Right renal pelvis (tissue), 4 donors: ENCODE measurements around the gene SIDT1. TPM values are rescaled to one million over a fixed set of nuclear protein-coding genes. Genes with fewer than 3 reads are reported as not detected.
"Not testable (repeated sequence)": the region's sequence is repeated elsewhere in the genome, so short reads cannot be mapped to it uniquely, and the experiment has no call there.

Source experiments
- DNase-seq, 4 donors: peaks; one replicate each; pipeline ENCODE4 v3.0.0-alpha.2; 2013; ENCODE audit warnings: low read depth in 4 of 4, low spot score in 3 of 4, missing footprints in 1 of 4
- polyA plus RNA-seq, 4 donors: library from polyadenylated mRNA; unstranded; fragments of 120-200 nt; gene quantifications; one replicate each; pipeline ENCODE4 v1.2.1, GENCODE V29; 2013; ENCODE audit not compliant: insufficient read length in 4 of 4

Gene SIDT1
- polyA plus RNA-seq, 4 donors, result 2.7 to 3.8 (median 3.2) TPM

DNA sequence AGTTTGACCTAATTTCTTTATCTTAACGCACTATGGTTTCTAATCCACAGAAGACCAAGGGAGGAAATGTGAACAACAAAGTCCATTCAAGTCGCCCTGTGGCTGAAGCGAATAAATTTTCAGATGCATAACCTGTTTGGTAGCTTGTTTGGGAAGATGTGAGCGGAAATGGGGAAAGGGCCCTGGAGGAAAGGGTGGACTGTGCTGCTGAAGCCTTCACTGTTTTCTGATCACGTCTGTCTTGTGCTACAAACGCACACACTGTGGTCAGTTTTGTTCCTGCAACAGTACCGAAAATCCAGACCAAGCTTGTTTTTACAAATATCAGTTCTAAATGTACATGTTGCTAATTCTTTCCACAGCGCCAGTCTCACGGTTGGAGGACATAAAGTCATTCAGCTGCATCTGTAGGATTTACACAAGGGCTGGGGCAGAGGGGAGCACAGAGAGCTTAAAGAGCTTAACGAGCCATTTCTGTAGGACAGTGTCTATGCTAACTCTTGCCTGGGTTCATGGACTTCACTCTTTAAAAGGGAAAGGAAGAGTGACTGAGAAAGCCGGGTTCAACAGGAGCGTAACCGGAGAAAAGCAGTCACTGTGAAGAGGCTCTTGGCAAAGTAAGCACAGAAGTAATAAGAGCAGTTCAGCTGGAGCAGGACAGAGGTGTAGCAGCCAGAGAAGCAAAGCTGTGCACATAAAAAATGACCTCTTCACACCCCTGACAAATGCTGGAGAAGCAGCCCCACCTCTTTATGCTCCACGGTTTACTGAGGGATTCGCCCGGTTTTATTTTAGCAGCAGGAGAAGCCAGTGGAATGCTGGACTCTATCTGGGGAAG is 97.4 kb downstream of the SIDT1 start:
- peak; percentile 22 to 60 (median 36) for DNase-seq

DNA sequence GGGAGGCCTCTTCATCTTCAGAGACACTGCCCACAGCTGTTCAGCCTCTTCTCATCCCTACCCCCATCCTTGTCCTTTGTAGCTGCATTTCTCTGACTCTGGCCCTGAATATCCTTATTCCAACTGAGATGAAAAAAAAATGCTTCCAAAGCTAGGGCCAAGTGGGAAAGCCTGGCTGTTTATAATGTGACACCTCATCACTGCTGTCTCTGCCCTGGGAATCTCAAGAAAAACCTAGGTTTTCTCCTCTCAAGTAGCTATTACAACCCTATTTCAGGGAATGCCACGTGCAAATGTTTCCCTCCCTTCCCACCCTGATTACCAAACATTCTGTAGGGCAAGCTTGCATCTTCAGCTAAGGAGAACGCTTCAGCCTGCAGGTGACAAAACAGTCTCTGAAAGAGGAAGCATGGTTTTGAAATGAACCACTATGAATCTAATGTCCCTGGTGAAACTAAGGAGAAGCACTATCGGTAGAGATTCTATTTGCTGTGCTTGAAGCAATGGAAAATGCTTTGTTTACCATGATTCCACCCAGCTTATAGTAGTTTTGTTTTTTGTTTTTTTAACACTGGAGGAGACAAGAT is 98.7 kb downstream of the SIDT1 start:
- no peak for DNase-seq

GRCh38 chr3:113631573-113631972 is 99.2 kb downstream of the SIDT1 start:
- DNase-seq, result no peak

DNA sequence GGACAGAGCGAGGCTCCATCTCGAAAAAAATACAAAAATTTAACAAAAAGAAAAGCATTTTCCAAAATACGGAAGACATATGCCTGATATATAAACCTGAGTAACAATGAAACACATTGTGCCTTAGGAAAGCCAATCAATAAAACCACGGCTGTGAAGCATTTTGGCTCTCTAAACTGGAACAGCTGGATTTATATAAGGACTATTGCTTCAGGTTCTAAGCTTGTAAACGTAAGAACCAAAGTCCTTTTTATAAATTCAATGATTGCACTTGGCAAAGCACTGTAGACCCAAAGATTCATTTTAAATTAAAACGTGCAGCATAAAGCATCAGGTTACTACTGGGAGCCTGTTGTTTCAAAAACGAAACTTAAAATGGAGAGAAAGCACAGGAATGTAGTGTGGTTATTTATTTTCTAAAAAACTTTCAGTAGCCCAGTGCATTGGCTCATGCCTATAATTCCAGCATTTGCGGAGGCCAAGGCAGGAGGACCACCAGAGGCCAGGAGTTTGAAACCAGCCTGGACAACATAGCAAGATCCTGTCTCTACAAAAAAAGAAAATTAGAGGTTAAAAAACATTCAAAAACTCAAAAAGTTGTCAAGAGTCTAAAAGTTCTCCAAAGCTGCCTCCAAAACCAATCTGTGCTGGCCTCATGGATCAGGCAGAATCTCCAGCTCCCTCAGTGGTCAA is 102.6 kb downstream of the SIDT1 start:
- no peak for DNase-seq

DNA sequence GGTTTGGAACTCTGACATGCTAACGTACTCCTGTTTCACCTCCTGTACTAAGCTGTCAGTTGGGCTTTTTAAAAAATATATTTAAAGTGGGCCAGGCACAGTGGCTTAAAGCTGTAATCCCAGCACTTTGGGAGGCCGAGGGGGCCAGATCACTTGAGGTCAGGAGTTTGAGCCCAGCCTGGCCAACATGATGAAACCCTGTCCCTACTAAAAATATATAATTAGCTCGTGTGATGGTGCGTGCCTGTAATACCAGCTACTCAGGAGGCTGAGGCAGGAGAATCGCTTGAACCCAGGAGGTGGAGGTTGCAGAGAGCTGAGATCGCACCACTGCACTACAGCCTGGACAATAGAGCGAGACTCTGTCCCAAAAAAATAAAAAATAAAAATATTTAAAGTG is 103.7 kb downstream of the SIDT1 start:
- not testable (repeated sequence) for DNase-seq

- DNase-seq, result no peak
These were observed 105.4 kb downstream of the SIDT1 start for GRCh38 chr3:113637756-113638155.

DNA sequence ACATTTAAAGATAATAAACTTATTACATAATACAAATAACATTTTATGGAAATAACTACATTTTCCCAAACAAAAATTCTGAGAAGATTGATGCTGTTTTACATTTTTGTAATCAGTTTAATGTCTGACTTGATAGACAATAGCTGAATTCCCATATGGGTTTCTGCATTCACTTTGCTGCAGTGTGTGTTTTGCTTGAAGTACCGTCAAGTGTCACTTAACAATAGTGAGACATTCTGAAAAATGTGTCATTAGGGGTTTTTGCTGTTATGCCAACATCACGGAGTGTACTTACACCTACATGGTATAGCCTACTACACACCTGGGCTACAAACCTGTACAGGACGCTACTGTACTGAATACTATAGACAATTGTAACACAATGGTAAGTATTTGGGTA is 106.6 kb downstream of the SIDT1 start:
- DNase-seq, result no peak

- no peak for DNase-seq
These were observed 111.2 kb downstream of the SIDT1 start for GRCh38 chr3:113643583-113643982.

DNA sequence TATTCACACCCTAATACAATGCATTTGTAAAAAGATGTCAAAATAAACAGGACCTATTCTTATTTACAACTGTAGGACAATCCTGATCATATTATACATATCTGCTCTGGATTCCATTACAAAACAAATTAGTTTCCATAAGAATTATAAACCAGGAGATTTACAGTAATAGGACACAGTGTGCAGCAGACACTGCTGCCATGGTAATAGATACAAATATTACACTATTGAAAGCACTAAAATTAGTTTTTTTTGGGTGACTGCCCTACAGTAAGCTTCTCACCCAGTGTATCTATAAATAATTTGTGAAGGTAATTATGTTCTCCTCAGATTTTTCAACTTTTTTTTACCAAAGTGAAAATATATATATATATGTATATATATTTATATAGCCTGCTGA is 116.2 kb downstream of the SIDT1 start:
- DNase-seq, result no peak

DNA sequence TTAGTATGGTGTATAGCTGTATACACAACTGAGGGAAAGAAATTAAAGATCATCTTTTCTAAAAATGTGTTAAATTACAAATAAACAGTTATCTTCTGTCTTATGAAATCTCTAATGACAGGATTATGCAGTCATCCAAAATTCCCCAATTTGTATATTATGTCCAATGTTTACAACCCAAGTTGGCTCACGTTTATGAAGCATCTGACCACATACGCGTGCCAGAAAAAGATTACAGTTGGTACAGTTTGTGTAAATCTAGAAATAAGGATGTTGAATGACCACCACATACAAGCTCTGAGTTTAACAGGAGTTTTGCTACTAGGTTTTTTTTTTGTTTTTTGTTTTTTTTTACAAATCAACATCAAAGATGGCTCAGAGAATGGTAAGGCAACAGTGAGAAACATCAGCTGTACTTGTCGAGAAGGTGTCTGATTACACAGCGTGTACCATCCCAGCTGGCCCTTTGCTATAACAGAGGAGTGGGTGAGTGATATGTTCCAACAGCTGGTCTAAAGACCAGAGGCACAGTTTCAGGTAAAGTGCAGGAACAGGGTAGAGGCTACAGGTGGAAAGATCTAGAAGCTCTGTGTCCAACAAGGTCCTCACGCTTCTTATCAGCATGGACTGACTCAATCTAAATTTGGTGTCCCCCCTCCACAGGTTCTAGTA is 117.0 kb downstream of the SIDT1 start:
- no peak for DNase-seq

- no peak for DNase-seq
These were observed 122.0 kb downstream of the SIDT1 start for GRCh38 chr3:113654310-113654709.

- DNase-seq, result no peak
These were observed 122.5 kb downstream of the SIDT1 start for GRCh38 chr3:113654851-113655250.

GRCh38 chr3:113658107-113658506 is 125.8 kb downstream of the SIDT1 start:
- no peak for DNase-seq

DNA sequence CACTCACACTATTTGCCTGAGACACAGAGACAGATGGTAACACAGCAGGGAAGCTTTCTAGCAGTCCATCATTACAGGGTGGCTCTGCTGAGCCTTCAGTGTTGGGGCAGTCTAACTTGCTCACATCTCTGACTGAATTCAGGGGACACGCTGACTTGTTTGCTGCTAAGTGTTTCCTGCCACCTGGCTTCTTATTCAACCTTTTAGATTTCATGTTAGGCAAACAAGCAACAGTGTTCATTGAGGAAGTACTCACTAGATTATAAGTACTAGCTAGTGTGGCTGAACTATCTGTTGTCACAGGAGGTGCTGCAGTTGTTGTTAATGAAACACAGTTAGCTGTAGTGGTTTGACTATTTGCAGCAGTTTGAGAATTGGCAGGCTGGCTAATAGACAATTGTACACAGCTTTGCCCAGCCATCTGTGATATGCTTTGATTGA is 126.8 kb downstream of the SIDT1 start:
- DNase-seq, result no peak

DNA sequence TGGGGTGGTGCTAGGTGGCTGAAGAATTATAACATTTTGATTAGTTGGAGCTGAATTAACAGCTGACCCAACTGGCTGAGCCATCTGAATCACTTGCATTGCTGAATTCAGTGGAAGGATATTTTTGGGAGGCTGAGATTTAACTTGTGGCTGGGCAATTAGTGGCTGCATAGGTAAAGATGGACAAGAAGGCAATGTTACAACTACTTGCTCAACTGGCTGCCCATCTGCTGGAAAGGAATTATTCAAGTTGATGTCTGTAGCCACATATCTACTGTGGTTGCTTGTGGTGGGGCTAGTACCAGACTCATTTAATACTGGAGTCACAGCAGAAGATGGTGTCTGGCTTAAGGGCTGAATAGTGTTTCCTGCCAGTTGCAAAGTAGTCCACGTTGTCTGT is 127.6 kb downstream of the SIDT1 start:
- no peak for DNase-seq

GRCh38 chr3:113660458-113660857 is 128.1 kb downstream of the SIDT1 start:
- no peak for DNase-seq

DNA sequence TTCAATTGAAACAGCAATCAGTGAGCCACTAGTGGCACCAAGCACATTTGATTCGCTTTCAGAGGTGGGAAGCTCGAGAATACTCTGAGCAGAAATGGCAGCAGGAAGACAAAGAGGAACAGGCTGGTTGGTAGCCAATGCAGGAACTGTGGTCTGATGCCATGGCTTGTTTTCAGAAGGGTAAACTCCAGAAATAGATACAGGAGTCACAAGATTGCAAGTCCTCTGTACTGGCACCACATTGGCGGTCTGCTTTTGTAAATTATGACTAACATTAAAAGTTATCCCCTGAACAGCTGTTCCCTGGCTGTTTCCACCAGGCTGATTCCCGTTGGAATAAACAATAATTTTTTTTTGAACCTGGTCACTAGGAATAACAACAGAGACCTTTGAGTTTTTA is 128.5 kb downstream of the SIDT1 start:
- no peak for DNase-seq

- DNase-seq, result no peak
These were observed 130.5 kb downstream of the SIDT1 start for GRCh38 chr3:113662824-113663223.

DNA sequence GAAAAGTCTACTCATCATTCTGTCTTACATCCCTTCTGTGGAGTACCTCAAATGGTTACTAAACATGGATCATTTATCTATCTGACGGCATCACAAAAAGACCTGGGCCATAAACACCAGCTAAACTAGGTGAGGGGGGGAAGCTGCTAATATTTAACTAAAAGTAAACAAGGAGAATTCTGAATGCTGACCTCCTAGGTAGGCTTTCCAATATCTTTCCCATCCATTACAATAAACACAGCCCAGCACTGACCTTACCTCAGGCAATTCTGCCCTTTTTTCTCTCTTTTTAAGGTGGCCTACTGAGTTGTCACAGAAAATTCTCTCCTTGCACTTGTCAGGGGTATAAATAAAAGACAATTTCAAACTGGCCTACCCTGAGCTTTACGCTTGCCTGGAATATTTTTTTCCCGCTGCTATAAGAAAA is 131.0 kb downstream of the SIDT1 start:
- DNase-seq, result no peak

GRCh38 chr3:113663761-113664160 is 131.4 kb downstream of the SIDT1 start:
- no peak for DNase-seq

DNA sequence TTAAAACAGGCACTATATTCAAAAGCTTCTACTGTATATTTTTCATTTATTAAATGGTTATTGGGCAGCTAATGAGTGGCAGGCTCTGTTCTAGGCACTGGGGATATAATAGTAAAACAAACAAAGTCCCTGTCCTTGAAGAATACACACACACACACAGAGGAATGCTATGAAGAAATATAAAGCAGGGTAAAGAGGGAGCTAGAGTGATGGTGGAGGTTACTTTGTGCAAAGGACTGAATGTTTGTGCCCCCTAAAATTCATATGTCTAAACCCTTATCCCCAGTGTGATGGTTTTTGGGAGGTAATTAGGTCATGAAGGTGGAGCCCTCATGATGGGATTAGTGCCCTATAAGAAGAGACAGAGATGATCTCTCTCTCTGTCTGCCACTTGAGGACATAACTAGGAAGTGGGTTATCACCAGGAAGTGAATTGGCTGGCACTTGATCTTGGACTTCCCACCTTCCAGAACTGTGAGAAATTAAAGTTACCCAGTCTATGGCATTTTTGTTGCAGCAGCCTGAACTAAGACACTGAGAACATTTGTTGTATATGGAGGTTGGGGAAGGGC is 132.3 kb downstream of the SIDT1 start:
- DNase-seq, result no peak
